Peyer's patch (tissue), 4 donors: Measurements from ENCODE around the gene HPCAL1.

Experiments used
- CTCF ChIP-seq, 6 experiments: fragments of 450-650 bp in 4 of 6; fragments of 200-600 bp in 2 of 6; sonication (generic) in 1 of 6; IDR thresholded peaks; one replicate each; pipeline ENCODE4 v1.5.1; 2017 to 2019; ENCODE audit warnings: antibody characterized with exemption in 6 of 6, mild to moderate bottlenecking in 3 of 6, moderate library complexity in 1 of 6
- POLR2A ChIP-seq, 2 donors: fragments of 450-650 bp; IDR thresholded peaks; one replicate each; pipeline ENCODE4 v1.5.1; 2017; ENCODE audit warnings: antibody characterized with exemption in 2 of 2, mild to moderate bottlenecking in 2 of 2, moderate library complexity in 2 of 2

DNA sequence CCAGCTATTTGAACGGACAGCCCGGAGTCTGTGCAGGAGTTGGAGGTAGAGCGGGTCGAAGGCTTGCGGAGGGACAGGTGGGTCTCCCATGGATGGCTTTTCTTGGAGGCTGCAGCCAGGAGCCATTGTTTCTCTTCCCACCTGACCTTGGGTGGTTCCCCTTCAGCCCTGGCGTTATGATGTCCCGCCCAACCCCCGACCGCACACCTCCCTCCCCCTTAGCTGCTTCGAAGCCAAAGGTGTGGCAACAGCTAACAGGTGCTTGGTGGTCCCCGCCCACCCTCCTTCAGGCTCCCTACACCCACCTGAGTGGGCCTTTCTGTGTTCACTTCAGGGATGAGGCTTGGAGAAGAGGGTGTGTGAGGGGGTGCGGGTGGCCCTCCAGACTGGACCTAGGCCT lies 62.7 kb downstream of the HPCAL1 start:
- TF ChIP-seq CTCF (IDR thresholded peaks at IDR 0.05) (no peak), POLR2A (IDR thresholded peaks at IDR 0.05) (no peak)
